GM12874 (cell line): Measurements from ENCODE around the gene C17orf114.

Experiments used
- TF ChIP-seq, protein P1 (sequence below): IDR thresholded peaks from 2 replicates; pipeline ENCODE4 v1.5.1; 2011; ENCODE audit warnings: low read depth, mild to moderate bottlenecking, control low read depth, low read length, moderate library complexity; ENCODE audit not compliant: insufficient read depth

C17orf114 gene

DNA sequence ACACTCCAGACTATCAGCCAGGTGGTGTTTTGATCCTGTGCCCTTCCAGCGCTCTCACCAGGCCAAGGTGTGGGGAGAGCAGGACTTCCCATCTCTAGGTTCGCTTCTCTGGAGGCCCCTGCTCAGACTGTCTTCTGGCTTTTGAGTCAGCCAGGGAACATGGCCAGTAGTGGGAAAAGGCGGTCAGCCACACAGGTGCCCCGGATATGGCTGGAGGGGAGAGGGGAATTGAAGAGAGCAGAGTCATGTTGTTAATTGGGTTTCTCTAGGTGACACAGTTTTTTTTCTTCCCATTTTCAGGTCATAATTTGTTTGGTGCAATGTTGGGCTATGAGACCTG lies 32.5 kb upstream of the C17orf114 start:
- TF ChIP-seq, protein P1, sequence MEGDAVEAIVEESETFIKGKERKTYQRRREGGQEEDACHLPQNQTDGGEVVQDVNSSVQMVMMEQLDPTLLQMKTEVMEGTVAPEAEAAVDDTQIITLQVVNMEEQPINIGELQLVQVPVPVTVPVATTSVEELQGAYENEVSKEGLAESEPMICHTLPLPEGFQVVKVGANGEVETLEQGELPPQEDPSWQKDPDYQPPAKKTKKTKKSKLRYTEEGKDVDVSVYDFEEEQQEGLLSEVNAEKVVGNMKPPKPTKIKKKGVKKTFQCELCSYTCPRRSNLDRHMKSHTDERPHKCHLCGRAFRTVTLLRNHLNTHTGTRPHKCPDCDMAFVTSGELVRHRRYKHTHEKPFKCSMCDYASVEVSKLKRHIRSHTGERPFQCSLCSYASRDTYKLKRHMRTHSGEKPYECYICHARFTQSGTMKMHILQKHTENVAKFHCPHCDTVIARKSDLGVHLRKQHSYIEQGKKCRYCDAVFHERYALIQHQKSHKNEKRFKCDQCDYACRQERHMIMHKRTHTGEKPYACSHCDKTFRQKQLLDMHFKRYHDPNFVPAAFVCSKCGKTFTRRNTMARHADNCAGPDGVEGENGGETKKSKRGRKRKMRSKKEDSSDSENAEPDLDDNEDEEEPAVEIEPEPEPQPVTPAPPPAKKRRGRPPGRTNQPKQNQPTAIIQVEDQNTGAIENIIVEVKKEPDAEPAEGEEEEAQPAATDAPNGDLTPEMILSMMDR = no peak

GRCh38 chr17:4833941-4834680 lies 32.0 kb upstream of the C17orf114 start:
- TF ChIP-seq, protein P1 = no peak

DNA sequence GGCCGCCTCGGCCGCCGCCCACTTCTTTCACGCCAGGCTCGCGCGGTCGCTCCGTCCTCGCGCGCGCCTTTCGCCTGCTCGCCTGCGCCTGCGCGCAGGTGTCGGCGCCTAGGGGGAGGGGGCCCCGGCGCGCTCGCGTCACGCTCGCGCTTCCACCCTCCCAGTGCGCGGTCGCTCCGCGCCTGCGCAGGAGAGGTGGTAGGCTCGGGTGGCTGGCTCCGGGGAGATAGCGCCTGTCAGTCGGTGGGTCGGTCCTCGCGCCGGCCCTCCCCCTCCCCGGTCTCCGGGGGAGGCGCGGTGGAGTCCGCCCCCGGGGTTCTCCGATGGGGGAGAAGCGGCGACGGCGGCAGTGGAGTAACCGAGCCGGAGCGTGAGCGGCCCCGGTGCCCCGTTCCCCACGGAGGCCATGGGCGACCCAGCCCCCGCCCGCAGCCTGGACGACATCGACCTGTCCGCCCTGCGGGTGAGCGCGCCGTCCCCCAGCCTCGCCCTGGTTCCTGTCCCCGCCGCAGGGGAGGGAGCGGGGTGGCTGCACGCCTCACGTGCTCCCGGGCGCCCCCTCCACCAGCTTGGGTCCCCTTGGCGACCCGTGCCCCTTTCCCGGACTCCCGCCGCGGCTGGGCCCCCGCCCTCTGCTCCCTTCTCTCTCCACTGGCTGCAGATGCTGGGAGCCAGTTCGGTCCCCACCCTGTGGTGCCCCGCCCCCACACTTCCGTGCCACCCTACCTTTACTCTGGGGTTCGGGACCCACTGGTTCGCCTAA lies 31.2 kb upstream of the C17orf114 start, which contains the start of gene MINK1:
Gene MINK1 (plus strand): TSS at position 163 of the 763 bp plus-strand sequence. CDS start 244 bp downstream, at position 407.
- TF ChIP-seq, protein P1 = no peak

GRCh38 chr17:4827399-4827798 lies 25.3 kb upstream of the C17orf114 start:
- TF ChIP-seq, protein P1 = no peak

DNA sequence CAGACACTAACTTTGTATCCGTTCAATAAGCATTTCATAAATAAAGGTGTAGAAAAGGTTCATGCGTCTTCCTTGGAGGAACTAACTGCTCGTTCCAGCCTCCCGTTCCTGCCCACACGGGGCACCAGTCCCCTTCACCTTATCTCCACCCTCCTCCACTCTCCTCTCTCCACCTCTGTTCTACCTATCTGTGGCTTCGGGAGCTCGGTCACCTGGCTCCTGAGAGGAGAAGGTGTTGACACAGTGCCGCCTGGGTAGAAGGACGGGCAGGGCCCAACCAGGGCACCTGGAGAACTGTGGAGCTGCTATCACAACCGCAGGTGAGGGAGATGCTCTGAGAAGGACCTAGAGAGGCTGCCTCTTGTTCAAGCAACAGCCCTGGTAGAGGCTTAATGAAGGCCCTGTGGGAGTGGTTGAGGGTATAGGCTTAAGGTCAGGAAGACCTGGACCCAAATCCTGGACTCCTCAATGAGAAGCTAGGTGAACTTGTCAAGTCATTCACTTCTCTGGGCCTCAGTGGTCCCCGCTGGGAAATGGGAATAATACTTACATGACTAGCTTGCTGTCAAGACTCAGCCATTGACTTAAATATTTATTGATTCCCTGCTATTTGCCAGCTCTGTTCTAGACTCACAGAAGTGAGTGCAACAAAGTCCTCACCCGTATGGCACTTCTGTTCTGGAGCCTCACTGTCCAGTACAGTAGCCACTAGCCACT lies 21.4 kb upstream of the C17orf114 start:
- TF ChIP-seq, protein P1 = no peak

DNA sequence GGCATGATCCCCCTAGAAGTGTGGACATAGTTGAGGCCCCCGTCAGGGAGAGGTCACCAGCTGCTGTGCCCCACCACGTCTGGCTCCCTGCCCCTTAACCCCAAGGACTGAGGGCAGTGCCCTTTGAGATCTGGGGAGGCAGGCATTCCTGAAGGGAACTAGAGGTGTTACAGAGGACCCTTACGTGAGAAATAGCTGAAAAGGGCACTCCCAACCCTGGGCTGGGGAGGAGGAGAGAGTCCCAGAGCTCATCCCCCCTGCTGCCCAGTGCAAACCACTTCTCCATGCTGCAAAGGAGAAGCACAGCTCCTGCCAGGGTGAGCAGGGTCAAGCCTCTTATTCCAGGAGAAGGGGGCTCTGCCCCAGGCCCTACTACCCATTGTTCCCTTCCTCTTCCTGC lies 20.7 kb upstream of the C17orf114 start:
- TF ChIP-seq, protein P1 = no peak

DNA sequence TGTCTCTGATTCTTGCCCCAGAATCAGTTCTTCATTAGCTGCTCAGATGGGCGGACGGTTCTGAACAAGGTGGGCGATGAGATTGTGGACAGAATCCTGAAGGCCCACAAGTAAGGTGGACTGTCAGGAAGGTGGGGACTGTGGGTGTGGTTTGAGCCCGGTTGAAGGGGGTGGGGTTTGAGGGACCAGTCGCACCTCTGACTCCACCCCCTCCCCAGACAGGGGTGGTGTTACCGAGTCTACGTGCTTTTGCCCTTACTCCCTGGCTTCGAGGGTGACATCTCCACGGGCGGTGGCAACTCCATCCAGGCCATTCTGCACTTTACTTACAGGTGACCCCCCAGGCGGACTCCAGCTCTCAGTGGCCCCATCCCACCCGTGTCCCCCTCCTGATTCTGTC lies 16.1 kb upstream of the C17orf114 start:
- TF ChIP-seq, protein P1 = no peak
